ENCODE results near the gene CD37.

GRCh38 chr19:49318296-49318695 is 16.9 kb upstream of the CD37 start:
- no peak for TF ChIP-seq CTCF (conservative IDR thresholded peaks at IDR 0.05; ENCODE audit: low read depth in 2 of 2)
- TF ChIP-seq CREB1 (CRISPR knock-in tag; IDR thresholded peaks at IDR 0.05; ENCODE audit: low read depth): no peak
- no peak for TF ChIP-seq EZH2 (IDR thresholded peaks at IDR 0.05; ENCODE audit: low read depth, unreplicated experiment)

Data from GM23338 (cell line).